GM18508 (cell line): Measurements from ENCODE around the gene TPM3.
"Not testable (repeated sequence)": the region's sequence is repeated elsewhere in the genome, so short reads cannot be mapped to it uniquely, and the experiment has no call there.

ENCODE experiments used
- ATAC-seq: cut with Tn5 transposase; IDR thresholded peaks from one replicate; pipeline ENCODE4 v1.9.1; 2021; ENCODE audit warnings: moderate number of reproducible peaks; ENCODE audit not compliant: insufficient read depth, unreplicated experiment

The TPM3 gene

DNA sequence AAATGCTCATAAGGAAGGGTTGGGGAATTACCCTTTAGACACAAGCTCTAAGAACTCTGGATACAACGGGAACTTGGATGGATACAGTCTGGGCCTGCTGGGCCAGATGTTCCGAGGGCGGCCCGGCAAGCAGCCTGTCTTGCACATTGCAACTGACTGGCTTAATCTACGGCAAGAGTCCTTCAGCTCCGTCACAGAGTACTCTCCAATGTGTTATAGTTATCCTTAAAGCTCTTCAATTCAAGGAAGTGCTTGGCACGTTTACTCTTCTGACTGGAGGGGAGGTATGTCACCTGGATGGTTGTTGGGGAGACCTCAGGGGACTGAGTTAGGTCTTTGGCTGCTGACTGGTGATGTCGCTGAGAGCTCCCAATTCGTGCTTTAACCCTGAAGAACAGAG lies 15.4 kb upstream of the TPM3 start:
- ATAC-seq, result no peak

DNA sequence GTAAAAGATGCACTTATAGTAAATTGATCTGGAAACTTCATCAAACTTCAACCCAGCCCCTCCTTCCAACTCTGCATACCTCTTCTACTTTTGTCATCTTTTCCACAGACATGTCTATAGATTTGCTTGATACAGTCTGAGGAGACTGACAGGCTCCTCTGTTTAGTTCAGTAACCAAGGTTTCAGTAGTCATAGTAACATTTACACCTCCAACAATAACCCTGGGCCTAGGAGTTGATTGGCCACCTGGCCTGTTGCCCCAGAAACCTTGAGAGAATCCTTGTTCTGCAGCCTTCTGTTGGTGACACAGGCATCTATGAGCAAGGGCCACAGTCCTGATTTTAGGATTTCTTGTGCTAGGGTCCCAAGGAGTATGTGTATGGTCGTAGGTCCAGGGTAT lies 14.3 kb upstream of the TPM3 start, which contains the start of gene CFAP141:
Gene CFAP141 (minus strand): TSS at position 138 of the 400 bp plus-strand sequence. CDS start 26 bp downstream, at position 112.
- no peak for ATAC-seq

DNA sequence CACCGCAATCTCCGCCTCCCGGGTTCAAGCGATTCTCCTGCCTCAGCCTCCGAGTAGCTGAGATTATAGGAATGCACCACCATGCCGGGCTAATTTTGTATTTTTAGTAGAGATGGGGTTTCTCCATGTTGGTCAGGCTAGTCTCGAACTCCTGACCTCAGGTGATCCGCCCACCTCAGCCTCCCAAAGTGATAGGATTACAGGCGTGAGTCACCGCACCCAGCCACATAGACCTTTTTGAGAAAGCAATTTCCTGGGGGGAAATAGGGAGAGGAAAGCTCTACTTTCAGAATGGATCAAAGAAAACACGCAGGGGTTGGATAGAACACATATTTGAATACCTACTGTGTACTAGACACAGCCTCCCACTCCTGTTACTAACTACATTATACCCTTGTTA lies 13.9 kb upstream of the TPM3 start:
- not testable (repeated sequence) for ATAC-seq

DNA sequence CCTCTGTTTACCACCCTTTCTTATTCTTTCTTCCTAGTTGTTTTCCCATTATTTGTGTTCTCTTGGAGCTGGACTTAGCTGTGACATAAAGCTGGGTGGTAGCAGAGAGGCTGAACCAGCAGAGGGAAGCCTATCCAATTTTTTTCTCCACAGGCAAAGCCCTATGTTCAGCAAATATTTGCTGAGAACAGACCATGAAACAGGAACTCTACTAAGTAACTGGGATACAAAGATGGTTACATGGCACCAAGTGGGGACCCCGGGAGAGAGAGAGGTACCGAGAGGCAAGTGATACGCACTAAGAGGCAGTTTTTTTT lies 7.6 kb upstream of the TPM3 start:
- ATAC-seq, result no peak

DNA sequence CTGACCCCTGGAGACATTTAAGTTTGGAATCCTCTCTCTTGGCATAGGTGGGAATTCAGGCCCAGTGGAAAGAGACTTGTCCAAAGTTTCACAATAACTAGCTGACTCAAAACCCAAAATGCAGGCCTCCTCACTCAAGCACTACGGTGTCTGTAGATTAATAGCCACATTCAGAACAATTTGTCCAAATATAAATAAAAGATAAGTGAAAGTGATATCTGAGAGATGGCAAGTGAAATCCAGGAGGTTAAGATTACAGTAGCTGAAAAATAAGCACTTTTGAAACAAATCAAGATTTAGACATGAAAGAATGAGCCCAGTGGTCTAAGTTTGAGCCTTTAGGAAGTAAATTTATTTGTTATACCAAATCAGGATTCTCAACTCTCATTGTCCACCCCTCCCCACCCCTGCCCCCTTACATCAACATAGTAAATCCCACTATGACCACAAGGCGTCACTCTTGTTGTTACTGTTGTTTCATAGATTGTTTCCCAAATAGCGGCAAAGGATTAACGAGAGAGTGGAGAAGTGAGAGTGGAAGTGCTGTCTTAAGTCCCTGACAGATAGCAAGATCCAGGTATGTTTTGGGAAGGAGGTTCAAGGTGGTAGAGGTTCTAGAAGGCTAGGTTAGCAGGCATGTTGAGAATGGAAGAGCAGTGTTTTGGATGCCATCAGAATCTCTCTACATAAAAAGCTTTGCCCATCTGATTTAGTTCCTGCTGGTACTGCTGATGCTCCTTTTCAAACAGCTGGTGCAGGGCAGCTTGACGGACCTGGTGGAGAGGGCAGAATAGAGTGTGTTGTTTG lies 7.1 kb upstream of the TPM3 start:
- no peak for ATAC-seq

DNA sequence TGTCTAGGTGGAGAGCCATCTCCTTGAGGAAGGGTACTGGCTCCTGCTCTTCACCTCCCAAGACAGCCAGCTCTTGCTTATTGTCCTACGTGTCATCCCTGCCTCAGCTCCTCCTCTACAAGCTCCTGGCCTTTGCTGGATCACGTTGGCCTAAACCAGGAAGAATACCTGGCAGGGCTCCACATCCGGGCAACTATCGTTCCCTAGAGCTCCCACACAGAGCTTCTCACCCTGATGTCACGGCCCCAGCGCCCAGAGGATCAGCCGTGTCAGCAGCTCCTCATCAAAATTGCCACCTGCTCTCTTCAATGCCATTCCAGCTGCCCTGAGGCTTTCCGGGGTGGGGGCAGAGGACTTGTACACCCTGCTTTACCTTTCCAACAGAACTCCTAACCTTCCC lies 1.9 kb upstream of the TPM3 start:
- ATAC-seq, result no peak

DNA sequence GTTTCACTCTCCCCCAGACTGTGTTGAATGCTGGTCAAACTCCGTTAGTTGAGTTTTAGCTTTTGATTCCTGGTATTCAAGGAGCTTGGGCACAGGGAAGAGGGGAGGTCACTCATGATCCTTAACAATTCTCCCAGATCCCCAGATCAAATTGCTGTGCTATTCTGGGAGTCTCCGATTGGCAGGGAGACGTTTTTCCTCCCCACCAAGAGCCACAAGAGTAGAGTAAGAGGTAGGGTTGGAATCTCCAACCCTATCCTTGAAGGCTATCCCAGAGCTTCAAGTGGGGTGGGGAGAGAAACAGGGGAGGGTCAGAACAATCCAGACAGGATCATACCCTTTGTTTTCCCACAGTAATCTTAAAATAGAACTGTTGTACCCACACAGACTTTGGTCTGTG lies 576 bp upstream of the TPM3 start:
- no peak for ATAC-seq

DNA sequence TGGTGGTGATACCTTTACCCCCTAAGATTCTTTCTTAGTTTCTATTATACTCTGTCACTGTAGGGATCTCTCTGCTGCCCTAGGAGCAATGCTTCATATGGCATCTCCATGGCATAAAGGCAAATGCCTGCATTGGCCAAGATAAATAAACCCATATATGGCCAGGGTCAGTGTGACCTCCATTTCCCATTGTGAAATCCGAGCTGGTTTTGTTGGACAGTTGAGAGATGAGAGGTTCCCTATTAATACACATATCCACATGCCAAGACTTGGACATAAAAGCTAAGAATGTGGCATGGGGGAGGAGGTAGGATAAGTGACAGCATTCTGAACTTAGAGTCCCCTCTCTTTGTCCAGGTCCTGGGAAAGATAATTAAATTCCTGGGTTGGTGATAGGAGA lies 1.4 kb downstream of the TPM3 start:
- no peak for ATAC-seq

DNA sequence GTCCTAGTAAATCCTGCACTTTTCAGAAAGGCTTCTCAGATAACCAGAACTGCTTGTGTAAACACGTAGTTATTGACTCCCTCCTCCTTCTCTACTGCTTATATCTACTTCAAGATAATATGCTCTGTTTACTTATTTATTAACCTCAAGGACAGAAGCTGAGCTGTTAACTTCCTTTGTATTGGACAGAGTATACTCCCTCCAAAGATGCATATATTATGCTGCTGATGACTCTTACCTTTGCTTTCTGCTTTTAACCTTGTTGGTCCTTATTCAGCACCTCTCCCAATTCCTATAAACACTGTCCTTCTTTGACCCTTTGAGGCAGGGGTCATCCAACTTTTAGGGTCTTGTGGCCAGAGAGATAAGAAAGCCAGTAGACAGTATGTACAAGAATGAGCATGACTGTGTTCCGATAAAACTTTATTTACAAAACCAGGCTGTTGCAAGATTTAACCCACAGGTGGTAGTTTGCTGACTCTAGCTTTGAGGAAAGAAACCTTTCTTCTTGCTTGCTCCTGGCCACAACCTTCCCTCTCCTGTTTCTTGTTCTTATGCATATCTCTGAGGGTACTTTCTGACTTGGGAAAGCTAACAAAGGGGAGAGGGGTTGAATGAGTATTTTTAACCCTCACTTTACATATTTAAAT lies 4.9 kb downstream of the TPM3 start:
- no peak for ATAC-seq

DNA sequence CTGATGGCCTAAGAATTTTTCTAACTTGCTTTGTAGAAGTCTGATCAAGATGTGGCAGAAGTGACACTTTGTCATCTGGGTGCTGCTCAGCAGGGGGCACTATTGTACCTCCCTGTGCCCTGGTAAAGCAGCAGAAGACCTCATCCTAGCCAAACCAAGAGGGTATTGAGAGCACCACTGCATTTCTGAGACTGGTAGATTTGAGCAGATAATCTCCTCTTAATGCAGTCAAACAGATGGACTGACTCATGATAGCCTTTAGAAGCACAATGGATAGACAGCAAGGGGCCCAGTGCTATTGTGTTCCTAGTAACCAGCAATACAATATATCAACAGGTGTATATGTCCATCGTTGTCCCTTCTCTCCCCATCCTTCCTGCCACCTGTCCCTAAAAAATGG lies 5.7 kb downstream of the TPM3 start:
- ATAC-seq, result no peak

DNA sequence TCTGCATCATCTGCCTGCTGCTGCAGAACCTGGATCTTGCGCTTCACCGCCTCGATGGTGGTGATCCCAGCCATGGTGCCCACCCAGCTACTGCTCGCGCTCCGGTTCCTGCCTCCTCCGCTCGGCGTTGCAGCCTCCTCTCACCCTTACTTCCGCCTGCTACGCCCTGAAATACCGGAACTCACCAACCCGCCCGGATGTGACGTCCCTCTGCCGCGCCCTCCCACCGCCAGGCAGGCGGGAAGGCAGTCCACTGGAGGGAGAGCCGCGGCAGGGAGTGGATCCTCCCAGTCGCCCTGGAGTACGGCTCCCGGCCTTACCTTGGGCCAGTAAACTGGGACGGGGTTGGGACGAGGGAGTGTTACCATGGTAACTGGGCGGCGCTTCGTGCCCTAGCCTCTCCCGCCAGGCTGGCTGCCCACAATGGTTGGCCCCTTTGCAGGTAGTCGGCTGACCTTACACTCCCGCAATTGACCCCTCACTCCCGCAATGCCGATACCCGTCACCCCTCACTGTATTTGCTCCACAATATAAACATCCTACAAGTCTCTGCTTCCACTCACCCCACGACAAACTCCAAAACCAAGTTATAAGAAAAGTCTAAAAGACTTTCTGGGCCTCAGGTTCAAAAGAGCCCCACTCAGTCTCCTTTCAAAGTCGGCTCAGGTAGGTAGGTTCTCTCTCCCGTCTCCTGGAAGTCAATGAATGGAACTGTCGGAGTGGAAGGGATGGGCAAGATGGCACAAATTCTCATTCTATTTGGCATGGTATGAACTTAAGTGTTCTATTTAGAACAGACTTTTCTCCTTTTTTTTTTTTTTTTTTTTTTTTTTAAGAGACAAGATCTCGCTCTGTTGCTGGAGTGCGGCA lies 8.6 kb downstream of the TPM3 start:
- peak; percentile 41 for ATAC-seq

DNA sequence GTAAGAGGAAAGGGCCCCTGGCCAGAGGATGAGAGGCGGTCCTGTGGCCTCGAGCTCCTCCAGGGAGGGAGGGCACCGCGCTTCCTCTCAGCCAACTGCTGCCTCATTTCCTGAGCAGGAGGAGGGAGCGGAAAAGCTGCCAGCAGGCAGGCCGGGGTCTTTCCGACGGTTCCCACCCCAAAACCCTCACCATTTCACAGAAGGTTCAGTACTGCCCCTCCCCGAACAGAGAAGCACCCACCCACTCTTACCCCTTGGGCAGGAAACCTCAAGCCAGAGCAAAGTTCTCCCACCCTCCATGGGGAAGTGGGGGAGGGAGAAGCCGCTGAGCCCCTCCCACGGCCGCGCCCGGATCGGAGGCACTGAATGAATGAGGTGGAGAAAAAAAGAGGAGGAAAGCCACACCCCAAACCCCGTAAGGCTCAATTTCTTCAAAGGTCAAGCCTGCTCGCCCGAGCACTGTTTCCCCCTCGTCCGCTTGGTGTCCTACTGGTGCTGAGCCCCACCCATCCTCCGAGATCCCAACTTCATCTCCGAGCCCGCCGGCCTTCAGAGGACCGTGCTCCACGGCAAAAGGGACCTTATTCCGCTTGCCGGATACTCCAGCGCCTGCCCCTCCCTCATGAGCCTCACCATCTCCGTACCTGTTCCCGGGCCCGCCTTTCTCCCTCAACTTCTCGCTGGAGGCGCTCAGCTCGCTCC lies 9.4 kb downstream of the TPM3 start:
- no peak for ATAC-seq

DNA sequence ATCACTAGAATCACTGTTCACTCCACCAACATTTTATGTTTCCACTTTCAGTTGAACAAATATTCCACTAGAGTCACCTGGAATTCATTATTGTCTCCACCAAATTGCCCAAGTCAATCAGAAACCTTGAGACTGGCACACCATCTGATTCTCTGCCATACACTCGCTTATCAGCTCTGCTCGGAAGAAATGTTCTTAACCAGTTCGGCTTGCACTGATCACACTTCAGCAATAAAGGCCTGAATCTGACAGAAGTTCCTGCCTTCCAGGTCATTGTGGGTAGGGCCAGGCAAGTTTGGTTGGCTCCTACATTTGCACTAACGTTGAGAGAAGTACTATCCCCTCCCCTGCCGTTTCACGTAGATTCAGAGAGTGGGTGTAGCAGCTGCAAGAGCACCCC lies 10.0 kb downstream of the TPM3 start:
- ATAC-seq, result no peak

DNA sequence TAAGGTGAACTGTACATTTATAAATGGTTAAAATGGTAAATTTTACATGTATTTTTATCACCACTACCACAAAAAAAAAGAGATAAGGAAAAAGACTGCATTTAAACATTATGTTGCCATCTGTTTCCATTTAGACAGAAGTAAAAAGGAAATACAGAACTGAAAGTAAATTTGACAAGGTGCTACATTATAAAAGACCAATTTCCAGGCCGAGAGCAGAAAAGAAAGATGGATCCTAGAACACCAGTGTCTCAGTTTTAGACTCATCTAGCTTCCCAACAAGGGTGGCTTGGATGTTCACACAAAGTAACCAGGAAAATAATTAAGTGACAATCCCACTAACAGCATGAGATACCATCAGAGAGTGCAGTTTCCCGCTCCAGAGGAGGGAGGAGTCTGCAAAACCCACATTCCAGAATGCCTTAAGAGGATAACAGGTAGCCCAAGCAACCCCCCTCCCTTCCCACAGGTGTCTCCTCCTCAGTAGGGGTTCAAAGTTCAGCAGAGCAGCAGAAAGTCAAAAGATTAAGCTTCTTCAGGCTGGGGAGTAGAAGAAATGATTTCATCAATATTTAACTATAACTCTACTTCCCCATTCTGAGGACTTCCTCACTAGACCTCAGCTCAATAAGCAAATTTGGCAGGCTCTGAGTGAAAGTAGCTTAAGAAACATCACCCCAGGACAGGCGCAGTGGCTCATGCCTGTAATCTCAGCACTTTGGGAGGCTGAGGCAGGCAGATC lies 11.8 kb downstream of the TPM3 start:
- ATAC-seq, result no peak

DNA sequence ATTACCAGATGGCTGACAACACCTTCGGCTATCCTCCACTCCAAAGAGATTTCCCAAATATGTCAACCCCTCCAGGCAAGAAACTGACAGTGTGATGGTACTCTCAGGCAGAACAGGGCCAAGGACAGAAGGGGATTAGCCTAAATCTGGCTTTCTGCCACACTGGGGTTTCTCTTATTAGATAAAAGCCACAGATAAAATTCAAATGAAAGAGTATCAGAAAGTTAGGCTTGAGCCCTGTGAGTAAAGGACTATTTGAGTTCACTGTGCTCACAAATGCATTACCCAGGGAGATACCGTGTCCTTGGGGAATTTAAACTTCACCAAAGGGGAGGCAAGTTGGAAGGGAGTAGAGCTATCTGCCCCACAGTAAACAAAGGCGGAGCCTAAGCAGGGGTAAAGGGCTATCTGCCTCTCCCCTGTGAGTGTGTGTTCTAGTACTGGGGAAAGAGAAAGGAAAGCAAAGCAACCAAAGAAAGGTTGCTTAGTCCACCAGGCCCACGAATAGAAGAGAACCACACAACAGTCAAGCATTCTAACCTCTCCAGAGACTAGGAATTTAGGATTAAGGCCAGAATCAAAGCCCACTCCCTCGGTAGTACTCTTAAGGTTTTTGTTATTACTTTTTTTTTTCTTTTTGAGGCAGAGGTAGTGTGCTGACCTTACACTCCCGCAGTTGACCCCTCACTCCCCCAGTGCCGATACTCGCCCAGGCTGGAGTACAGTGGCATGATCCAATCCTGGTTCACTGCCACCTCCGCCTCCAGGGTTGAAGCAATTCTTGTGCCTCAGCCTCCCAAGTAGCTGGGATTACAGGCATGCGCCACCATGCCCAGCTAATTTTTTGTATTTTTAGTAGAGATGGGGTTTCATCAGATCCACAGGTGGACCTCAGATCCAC lies 12.7 kb downstream of the TPM3 start:
- no peak for ATAC-seq

DNA sequence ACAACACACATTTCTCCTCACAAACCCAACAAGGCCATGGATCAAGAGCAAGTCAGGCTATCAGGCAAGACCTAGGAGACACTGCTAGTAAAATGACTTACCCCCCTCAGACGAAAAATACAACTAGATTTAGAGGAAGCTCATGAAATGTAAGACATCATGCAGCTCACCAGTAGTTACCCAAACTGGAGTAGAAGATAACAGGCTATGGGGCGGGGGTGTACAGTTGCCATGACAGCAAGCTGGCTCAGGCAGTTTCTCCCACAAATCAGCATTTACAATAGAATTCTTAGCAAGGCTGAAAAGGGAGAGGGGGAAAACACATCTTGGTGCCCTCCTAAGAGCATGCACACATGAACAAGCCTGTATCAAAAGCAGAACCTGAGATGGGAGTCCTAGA lies 13.9 kb downstream of the TPM3 start:
- ATAC-seq, result no peak

DNA sequence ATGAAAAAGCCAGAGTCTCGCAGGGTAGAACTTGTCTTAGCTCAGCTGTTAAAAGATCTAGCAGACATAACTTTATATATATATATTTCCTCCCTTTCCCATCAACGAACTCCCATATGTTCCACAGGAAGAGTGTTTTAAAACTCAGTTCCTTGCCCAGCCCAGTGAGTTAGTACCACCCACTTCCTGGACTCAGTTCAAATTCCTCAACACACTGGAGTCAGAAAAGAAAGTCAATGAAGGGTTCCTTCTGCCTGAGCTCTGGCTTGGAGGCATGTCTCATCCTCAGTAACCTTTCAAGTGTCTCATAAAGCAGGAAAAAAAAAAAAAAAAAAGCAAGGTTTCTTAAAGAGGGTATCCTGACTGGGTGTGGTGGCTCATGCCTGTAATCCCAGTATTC lies 15.6 kb downstream of the TPM3 start:
- no peak for ATAC-seq

DNA sequence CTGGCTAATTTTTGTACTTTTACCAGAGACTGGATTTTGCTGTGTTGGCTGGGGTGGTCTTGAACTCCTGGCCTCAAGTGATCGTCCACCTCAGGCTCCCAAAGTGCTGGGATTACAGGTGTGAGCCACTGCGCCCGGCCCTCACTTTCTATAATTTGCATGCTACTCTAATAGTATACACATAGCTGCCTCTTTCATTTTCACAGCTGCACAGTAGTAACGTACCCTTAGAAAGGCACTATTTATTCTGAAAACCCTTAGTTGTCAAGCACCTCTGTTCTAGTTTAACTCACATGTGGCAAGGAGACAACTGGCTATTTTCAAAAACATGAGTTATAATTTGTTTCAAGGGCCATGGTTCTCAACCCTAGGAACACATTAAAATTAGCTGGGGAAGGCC lies 17.2 kb downstream of the TPM3 start:
- ATAC-seq, result no peak

DNA sequence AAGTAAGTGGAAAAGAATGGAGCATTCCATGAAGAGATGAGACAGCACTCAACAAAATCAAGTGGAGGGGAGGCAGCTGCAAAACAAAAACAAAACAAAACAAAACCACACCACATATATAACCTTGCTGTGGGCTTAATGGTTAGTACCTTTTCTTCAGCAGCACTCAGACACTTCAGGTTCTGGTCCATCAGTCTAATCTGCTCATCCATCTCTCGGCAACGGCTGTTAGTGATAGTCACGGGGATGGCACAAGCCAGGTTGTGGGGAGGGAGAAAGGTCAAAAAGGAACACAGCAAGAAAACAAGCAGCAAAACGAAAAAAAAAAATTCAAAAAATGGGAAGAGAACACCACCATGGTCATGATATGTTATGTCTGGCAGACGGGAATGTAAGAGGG lies 20.0 kb downstream of the TPM3 start:
- ATAC-seq, result no peak
